HepG2 (cell line): ENCODE results near the gene VARS1. TPM values are rescaled to one million over a fixed set of nuclear protein-coding genes. Genes with fewer than 3 reads are reported as not detected.

Source experiments
- ATAC-seq: fragments of 200-7000 bp; cut with Tn5 transposase; 3 replicates; pipeline ENCODE4 v1.9.1; 2020; ENCODE audit warnings: mild to moderate bottlenecking, moderate library complexity
- BruUV-seq: library from RNA; stranded (reverse); fragments of 400-500 nt; replicated peaks from 2 replicates; lab custom pipeline; 2021; lab: Mats Ljungman, UMichigan
- CTCF ChIA-PET: fragments of 300-600 bp; formaldehyde crosslinking; extraction: SDS; loops from one replicate; lab custom pipeline; 2021; ENCODE audit warnings: low total read pairs, inconsistent platforms, low intra/inter-chr PET ratio; lab: Yijun Ruan, JAX
- POLR2A ChIA-PET: fragments of 350-600 bp; sonication (Branson Sonifier 250); formaldehyde crosslinking; loops from one replicate; lab custom pipeline; 2020; ENCODE audit warnings: antibody characterized with exemption, inconsistent platforms; lab: Yijun Ruan, JAX
- DNase-seq: peaks from one replicate; pipeline ENCODE4 v3.0.0-alpha.2; 2015; ENCODE audit warnings: low spot score
- FAIRE-seq: peaks from 3 replicates; lab custom pipeline; 2011; peaks lifted over from hg19 to GRCh38; lab: Jason Lieb, UNC
- H2AFZ ChIP-seq: one replicate; pipeline ENCODE4 v1.6.1; 2011; ENCODE audit warnings: low read length, inconsistent platforms
- H3K27ac ChIP-seq: fragments of 300-600 bp; 3 replicates; pipeline ENCODE4 v1.8.0; 2011; ENCODE audit warnings: mixed run types, mild to moderate bottlenecking, mixed read lengths, low read length, inconsistent platforms; ENCODE audit not compliant: insufficient read depth; ENCODE audit errors: extremely low read length
- H3K27me3 ChIP-seq, 2 experiments: fragments of 200-600 bp in 1 of 2; 2 replicates in 1 of 2; 3 replicates in 1 of 2; pipeline versions ENCODE4 v1.6.0 to v1.8.0; 2011; ENCODE audit warnings: low read length in 2 of 2, mild to moderate bottlenecking in 2 of 2, moderate library complexity in 2 of 2, inconsistent platforms in 1 of 2; ENCODE audit not compliant: insufficient read depth in 2 of 2, control insufficient read depth in 1 of 2
- H3K36me3 ChIP-seq, 2 experiments: fragments of 200-600 bp in 1 of 2; replicated peaks in 1 of 2; 2 replicates in 1 of 2; 3 replicates in 1 of 2; pipeline versions ENCODE4 v1.5.1 to v1.8.0; 2011; ENCODE audit warnings: low read length in 2 of 2, inconsistent platforms in 1 of 2; ENCODE audit not compliant: insufficient read depth in 2 of 2, control insufficient read depth in 1 of 2
- H3K4me1 ChIP-seq: 2 replicates; pipeline ENCODE4 v1.5.1; 2012; ENCODE audit warnings: low read length, inconsistent platforms; ENCODE audit not compliant: insufficient read depth
- H3K4me2 ChIP-seq: 2 replicates; pipeline ENCODE4 v1.6.0; 2011; ENCODE audit warnings: low read depth, low read length, inconsistent platforms
- H3K4me3 ChIP-seq, 3 experiments: fragments of 200-600 bp in 1 of 3; sonication (generic), shearing (Covaris generic) in 1 of 3; replicated peaks in 1 of 3; 2 replicates each; pipeline ENCODE4 v1.5.1; 2011 to 2016; ENCODE audit warnings: low read length in 3 of 3, inconsistent platforms in 2 of 3, low read depth in 2 of 3, mild to moderate bottlenecking in 2 of 3, control low read depth in 1 of 3, mixed read lengths in 1 of 3; ENCODE audit not compliant: insufficient read depth in 1 of 3
- H3K79me2 ChIP-seq: one replicate; pipeline ENCODE4 v1.6.1; 2011; ENCODE audit warnings: low read length, inconsistent platforms; ENCODE audit not compliant: insufficient read depth
- H3K9ac ChIP-seq: 2 replicates; pipeline ENCODE4 v1.6.0; 2011; ENCODE audit warnings: mild to moderate bottlenecking, low read depth, low read length, inconsistent platforms; ENCODE audit not compliant: insufficient read depth
- H3K9me3 ChIP-seq: 2 replicates; pipeline ENCODE4 v1.5.1; 2012; ENCODE audit warnings: mild to moderate bottlenecking, low read length
- H4K20me1 ChIP-seq: 2 replicates; pipeline ENCODE4 v1.6.0; 2011; ENCODE audit warnings: inconsistent platforms, mild to moderate bottlenecking, low read length, moderate library complexity; ENCODE audit not compliant: insufficient read depth
- POLR2A ChIP-seq, 2 experiments: IDR thresholded peaks; 2 replicates each; pipeline ENCODE4 v1.6.1; 2011; ENCODE audit warnings: low read depth in 2 of 2, low read length in 2 of 2, mild to moderate bottlenecking in 1 of 2, moderate library complexity in 1 of 2; ENCODE audit not compliant: insufficient read depth in 1 of 2
- POLR2AphosphoS5 ChIP-seq: IDR thresholded peaks from 2 replicates; pipeline ENCODE4 v1.6.1; 2012; ENCODE audit warnings: low read depth, low read length
- RBFOX2 ChIP-seq: fragments of 200-400 bp; formaldehyde crosslinking; IDR thresholded peaks from 2 replicates; pipeline ENCODE4 v1.6.1; 2017; ENCODE audit warnings: low read depth, mild to moderate bottlenecking, low read length
- RBM22 ChIP-seq: fragments of 200-400 bp; formaldehyde crosslinking; optimal IDR thresholded peaks from 2 replicates; pipeline ENCODE3; 2017; ENCODE audit warnings: mild to moderate bottlenecking, low read length, moderate library complexity
- SP5 ChIP-seq: IDR thresholded peaks from 2 replicates; pipeline ENCODE4 v1.6.1; 2016; ENCODE audit warnings: low read depth, borderline replicate concordance
- TCF12 ChIP-seq, 2 experiments: fragments of 450-650 bp in 1 of 2; sonication (generic) in 1 of 2; formaldehyde crosslinking in 1 of 2; IDR thresholded peaks; 2 replicates each; pipeline versions ENCODE4 v1.6.1 to v1.8.0; 2017 to 2022; ENCODE audit warnings: antibody characterized with exemption in 1 of 2, mild to moderate bottlenecking in 1 of 2, missing genetic modification reagents in 1 of 2, moderate library complexity in 1 of 2
- ZC3H13 ChIP-seq: sonication (generic); formaldehyde crosslinking; IDR thresholded peaks from 2 replicates; pipeline ENCODE4 v1.8.1; 2023; ENCODE audit warnings: mild to moderate bottlenecking, missing genetic modification reagents, moderate library complexity
- ZNF121 ChIP-seq: sonication (generic); formaldehyde crosslinking; IDR thresholded peaks from 2 replicates; pipeline ENCODE4 v1.5.0; 2020; ENCODE audit warnings: mild to moderate bottlenecking, missing genetic modification reagents
- WGBS: methylation state at CpG from one replicate; pipeline ENCODE4 v1.1.6; 2017; ENCODE audit warnings: low lambda C conversion rate; 5-methylcytosine and 5-hydroxymethylcytosine counted together
- in situ Hi-C: cut with HindIII; loops from 2 replicates; pipeline ENCODE4 v1.10.0; 2017; ENCODE audit warnings: low pct_unique_long_range_greater_than_20kb; ENCODE audit not compliant: extremely low pct_ligation_motif_present
- intact Hi-C: fragments of 100-400 bp; cut with micrococcal nuclease; formaldehyde crosslinking; loops from one replicate; pipeline ENCODE4 v1.10.0; 2022; ENCODE audit not compliant: unreplicated experiment
- polyA plus RNA-seq, 8 experiments: library from polyadenylated mRNA; depleted of rRNA in 3 of 8; stranded (reverse) in 7 of 8; unstranded in 1 of 8; fragments of >200 nt; fragmentation: Illumina TruSeq in 4 of 8; extraction: Trizol in 4 of 8; gene quantifications; 2 replicates each; pipeline versions ENCODE4 v1.2.1 to v1.2.3, GENCODE V29; 2011 to 2016; ENCODE audit warnings: low read depth in 4 of 8, missing spikeins in 1 of 8, mixed read lengths in 1 of 8; ENCODE audit not compliant: insufficient read depth in 1 of 8
- total RNA-seq, 5 experiments: library from RNA; depleted of rRNA; stranded (reverse); fragments of >200 nt; fragmentation: Illumina TruSeq; extraction: Trizol; gene quantifications; 2 replicates each; pipeline ENCODE4 v1.2.3, GENCODE V29; 2016; ENCODE audit warnings: low read depth in 1 of 5
- TF ChIP-seq, protein P1 (sequence below): sonication (generic); formaldehyde crosslinking; IDR thresholded peaks from 2 replicates; pipeline ENCODE4 v1.4.0; 2020; ENCODE audit warnings: missing genetic modification reagents
- TF ChIP-seq, protein P2 (sequence below): sonication (generic); formaldehyde crosslinking; IDR thresholded peaks from 2 replicates; pipeline ENCODE4 v1.4.0; 2020; ENCODE audit warnings: mild to moderate bottlenecking, missing genetic modification reagents, borderline replicate concordance
- TF ChIP-seq, protein P3 (sequence below): sonication (generic); formaldehyde crosslinking; IDR thresholded peaks from 2 replicates; pipeline ENCODE4 v1.4.0; 2020; ENCODE audit warnings: missing genetic modification reagents, mild to moderate bottlenecking, borderline replicate concordance

VARS1 gene
- total and polyA plus RNA-seq, 2 of the 13 experiments (the other 11 are each of a cell fraction or from before 2014, with no cell fraction given), result 14.7 to 56.1 TPM

DNA sequence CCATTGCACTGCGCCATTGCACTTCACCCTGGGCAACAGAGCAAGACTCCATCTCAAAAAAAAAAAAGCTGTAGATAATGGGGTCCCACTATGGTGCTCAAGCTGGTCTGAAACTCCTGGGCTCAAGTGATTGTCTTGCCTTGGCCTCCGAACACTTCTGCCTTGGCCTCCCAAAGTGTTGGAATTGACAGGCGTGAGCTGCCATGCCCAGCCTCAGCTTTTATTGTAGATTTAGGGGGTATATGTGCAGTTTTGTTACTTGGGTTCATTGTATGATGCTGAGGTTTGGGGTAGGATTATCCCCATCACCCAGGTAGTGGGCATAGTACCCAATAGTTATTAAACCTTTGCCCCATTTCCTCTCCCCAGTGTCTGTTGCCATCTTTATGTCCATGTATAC is 43.4 kb upstream of the VARS1 start:
- Histone ChIP-seq H3K36me3 (peaks cover 12 to 33% of the 10 kb centered on the region in 2 experiments), H3K9ac (no peak overlapping the region), H3K4me2 (no peak overlapping the region), H3K9me3 (no peaks in the 10 kb centered on the region), H4K20me1 (peaks cover 43% of the 10 kb centered on the region), H2AFZ (no peak overlapping the region), H3K79me2 (peaks cover 35% of the 10 kb centered on the region), H3K27me3 (peaks cover 0 to 2% of the 10 kb centered on the region in 2 experiments; a peak in 1 of 5 replicates), H3K4me1 (peaks cover 41% of the 10 kb centered on the region), H3K4me3 (no peak overlapping the region), H3K27ac (no peak overlapping the region)
- ChIA-PET POLR2A (interaction anchor here (1.1 to 15.7 kb wide), 7 partner anchors 8 to 100 kb away, joined by 3 to 264 read pairs (median 11); partner anchors contain the start of genes HSPA1B, MSH5 and NEU1), CTCF (no interaction called here)
- FAIRE-seq, result no peak
- intact Hi-C loops, result loop anchor here (10.0 kb wide), 1 partner anchor 116 kb away; the partner anchor contains the start of genes NELFE and SKIC2
- in situ Hi-C loops, result no loop called here
- no peak for ATAC-seq
- DNase-seq, result no peak
- TF ChIP-seq, protein P1, sequence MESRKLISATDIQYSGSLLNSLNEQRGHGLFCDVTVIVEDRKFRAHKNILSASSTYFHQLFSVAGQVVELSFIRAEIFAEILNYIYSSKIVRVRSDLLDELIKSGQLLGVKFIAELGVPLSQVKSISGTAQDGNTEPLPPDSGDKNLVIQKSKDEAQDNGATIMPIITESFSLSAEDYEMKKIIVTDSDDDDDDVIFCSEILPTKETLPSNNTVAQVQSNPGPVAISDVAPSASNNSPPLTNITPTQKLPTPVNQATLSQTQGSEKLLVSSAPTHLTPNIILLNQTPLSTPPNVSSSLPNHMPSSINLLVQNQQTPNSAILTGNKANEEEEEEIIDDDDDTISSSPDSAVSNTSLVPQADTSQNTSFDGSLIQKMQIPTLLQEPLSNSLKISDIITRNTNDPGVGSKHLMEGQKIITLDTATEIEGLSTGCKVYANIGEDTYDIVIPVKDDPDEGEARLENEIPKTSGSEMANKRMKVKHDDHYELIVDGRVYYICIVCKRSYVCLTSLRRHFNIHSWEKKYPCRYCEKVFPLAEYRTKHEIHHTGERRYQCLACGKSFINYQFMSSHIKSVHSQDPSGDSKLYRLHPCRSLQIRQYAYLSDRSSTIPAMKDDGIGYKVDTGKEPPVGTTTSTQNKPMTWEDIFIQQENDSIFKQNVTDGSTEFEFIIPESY (CRISPR knock-in tag), result 0 out of 2 replicates have a peak, but pooled peaks have one; percentile 29
- TF ChIP-seq, protein P2, sequence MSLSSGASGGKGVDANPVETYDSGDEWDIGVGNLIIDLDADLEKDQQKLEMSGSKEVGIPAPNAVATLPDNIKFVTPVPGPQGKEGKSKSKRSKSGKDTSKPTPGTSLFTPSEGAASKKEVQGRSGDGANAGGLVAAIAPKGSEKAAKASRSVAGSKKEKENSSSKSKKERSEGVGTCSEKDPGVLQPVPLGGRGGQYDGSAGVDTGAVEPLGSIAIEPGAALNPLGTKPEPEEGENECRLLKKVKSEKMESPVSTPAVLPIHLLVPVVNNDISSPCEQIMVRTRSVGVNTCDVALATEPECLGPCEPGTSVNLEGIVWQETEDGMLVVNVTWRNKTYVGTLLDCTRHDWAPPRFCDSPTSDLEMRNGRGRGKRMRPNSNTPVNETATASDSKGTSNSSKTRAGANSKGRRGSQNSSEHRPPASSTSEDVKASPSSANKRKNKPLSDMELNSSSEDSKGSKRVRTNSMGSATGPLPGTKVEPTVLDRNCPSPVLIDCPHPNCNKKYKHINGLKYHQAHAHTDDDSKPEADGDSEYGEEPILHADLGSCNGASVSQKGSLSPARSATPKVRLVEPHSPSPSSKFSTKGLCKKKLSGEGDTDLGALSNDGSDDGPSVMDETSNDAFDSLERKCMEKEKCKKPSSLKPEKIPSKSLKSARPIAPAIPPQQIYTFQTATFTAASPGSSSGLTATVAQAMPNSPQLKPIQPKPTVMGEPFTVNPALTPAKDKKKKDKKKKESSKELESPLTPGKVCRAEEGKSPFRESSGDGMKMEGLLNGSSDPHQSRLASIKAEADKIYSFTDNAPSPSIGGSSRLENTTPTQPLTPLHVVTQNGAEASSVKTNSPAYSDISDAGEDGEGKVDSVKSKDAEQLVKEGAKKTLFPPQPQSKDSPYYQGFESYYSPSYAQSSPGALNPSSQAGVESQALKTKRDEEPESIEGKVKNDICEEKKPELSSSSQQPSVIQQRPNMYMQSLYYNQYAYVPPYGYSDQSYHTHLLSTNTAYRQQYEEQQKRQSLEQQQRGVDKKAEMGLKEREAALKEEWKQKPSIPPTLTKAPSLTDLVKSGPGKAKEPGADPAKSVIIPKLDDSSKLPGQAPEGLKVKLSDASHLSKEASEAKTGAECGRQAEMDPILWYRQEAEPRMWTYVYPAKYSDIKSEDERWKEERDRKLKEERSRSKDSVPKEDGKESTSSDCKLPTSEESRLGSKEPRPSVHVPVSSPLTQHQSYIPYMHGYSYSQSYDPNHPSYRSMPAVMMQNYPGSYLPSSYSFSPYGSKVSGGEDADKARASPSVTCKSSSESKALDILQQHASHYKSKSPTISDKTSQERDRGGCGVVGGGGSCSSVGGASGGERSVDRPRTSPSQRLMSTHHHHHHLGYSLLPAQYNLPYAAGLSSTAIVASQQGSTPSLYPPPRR, result no peak
- TF ChIP-seq SP5, result no peak
- peak; percentile 87 for TF ChIP-seq RBM22
- 0 out of 2 replicates have a peak, but pooled peaks have one; percentile 55 for TF ChIP-seq ZC3H13 (CRISPR knock-in tag)
- TF ChIP-seq, protein P3, sequence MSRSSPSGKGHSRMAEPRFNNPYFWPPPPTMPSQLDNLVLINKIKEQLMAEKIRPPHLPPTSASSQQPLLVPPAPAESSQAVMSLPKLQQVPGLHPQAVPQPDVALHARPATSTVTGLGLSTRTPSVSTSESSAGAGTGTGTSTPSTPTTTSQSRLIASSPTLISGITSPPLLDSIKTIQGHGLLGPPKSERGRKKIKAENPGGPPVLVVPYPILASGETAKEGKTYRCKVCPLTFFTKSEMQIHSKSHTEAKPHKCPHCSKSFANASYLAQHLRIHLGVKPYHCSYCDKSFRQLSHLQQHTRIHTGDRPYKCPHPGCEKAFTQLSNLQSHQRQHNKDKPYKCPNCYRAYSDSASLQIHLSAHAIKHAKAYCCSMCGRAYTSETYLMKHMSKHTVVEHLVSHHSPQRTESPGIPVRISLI (CRISPR knock-in tag), result 0 out of 2 replicates have a peak, but pooled peaks have one; percentile 8
- TF ChIP-seq POLR2A (IDR thresholded peaks at IDR 0.05; ENCODE audit: insufficient read depth in 1 of 2, low read depth in 2 of 2, low read length in 2 of 2), result peak; percentile 25 to 39; a peak in 1 of 4 replicates
- TF ChIP-seq ZNF121, result 0 out of 2 replicates have a peak, but pooled peaks have one; percentile 24
- peak; percentile 51 for TF ChIP-seq RBFOX2
- no peak for TF ChIP-seq TCF12 (IDR thresholded peaks at IDR 0.05)
- TF ChIP-seq TCF12 (CRISPR knock-in tag; IDR thresholded peaks at IDR 0.05), result no peak
- peak; percentile 34; the same call in 1 of the 2 replicates for TF ChIP-seq POLR2AphosphoS5
- no TSS peak for BruUV-seq
- WGBS, result 100% methylated on average over 2 of the region's 3 CpGs
